Measurements from ENCODE around the gene MTRFR.
"Not testable (repeated sequence)": the region's sequence is repeated elsewhere in the genome, so short reads cannot be mapped to it uniquely, and the experiment has no call there.

The MTRFR gene

GRCh38 chr12:123232807-123233504, at the start of gene MTRFR, which contains the start of gene MPHOSPH9:
MTRFR (plus strand) TSS chr12:123233436; CDS start chr12:123253675, 20,239 bp downstream.
MPHOSPH9 (minus strand) TSS chr12:123233141; CDS start chr12:123230364, 2,777 bp downstream.
- in situ Hi-C loops (cut with HindIII; ENCODE audit: low sequenced_read_pairs) = no loop called here
- TF ChIP-seq CTCF (IDR thresholded peaks at IDR 0.05; ENCODE audit: low read depth, low read length) = no peak

GRCh38 chr12:123187637-123188036, 45.6 kb upstream of the MTRFR start:
- in situ Hi-C loops (cut with HindIII; ENCODE audit: low sequenced_read_pairs) = no loop called here

More at GRCh38 chr12:123232807-123233504, at the start of gene MTRFR, which contains the start of gene MPHOSPH9:
- peak; percentile 100 for DNase-seq (ENCODE audit: low read depth, low spot score)
- H3K4me3 ChIP-seq (ENCODE audit: low read depth, low read length) = peak within 1 kb of the TSS; percentile 87

GRCh38 chr12:123199936-123200335, 33.3 kb upstream of the MTRFR start:
- in situ Hi-C loops (cut with HindIII; ENCODE audit: low sequenced_read_pairs) = no loop called here
- no peak for DNase-seq (ENCODE audit: low read depth, low spot score)
- no peak overlapping the region for H3K4me3 ChIP-seq (ENCODE audit: low read depth, low read length)
- no peak for TF ChIP-seq CTCF (IDR thresholded peaks at IDR 0.05; ENCODE audit: low read depth, low read length)

More at GRCh38 chr12:123187637-123188036, 45.6 kb upstream of the MTRFR start:
- H3K4me3 ChIP-seq (ENCODE audit: low read depth, low read length) = no peak overlapping the region
- no peak for DNase-seq (ENCODE audit: low read depth, low spot score)
- no peak for TF ChIP-seq CTCF (IDR thresholded peaks at IDR 0.05; ENCODE audit: low read depth, low read length)

- in situ Hi-C loops (cut with HindIII; ENCODE audit: low sequenced_read_pairs) = no loop called here
- no peak for DNase-seq (ENCODE audit: low read depth, low spot score)
- H3K4me3 ChIP-seq (ENCODE audit: low read depth, low read length) = no peak overlapping the region
- TF ChIP-seq CTCF (IDR thresholded peaks at IDR 0.05; ENCODE audit: low read depth, low read length) = no peak
Observed at GRCh38 chr12:123200414-123200813, 32.8 kb upstream of the MTRFR start.

- in situ Hi-C loops (cut with HindIII; ENCODE audit: low sequenced_read_pairs); H3K4me3 ChIP-seq (ENCODE audit: low read depth, low read length): not testable (repeated sequence)
- peak; percentile 16 for DNase-seq (ENCODE audit: low read depth, low spot score)
Observed at GRCh38 chr12:123206794-123207193, 26.4 kb upstream of the MTRFR start.

- DNase-seq (ENCODE audit: low read depth, low spot score); in situ Hi-C loops (cut with HindIII; ENCODE audit: low sequenced_read_pairs); H3K4me3 ChIP-seq (ENCODE audit: low read depth, low read length): not testable (repeated sequence)
Observed at GRCh38 chr12:123207815-123208214, 25.4 kb upstream of the MTRFR start.

GRCh38 chr12:123223241-123223668, 10.0 kb upstream of the MTRFR start:
- no peak for TF ChIP-seq CTCF (IDR thresholded peaks at IDR 0.05; ENCODE audit: low read depth, low read length)
- DNase-seq (ENCODE audit: low read depth, low spot score) = no peak
- in situ Hi-C loops (cut with HindIII; ENCODE audit: low sequenced_read_pairs) = no loop called here
- no peak overlapping the region for H3K4me3 ChIP-seq (ENCODE audit: low read depth, low read length)
